Caco-2 (cell line): ENCODE data around the gene PRKAR1B. TPM values are rescaled to one million over a fixed set of nuclear protein-coding genes. Genes with fewer than 3 reads are reported as not detected.
"Not testable (repeated sequence)": the region's sequence is repeated elsewhere in the genome, so short reads cannot be mapped to it uniquely, and the experiment has no call there.

Experiments
- BruUV-seq: library from RNA; stranded (reverse); fragments of 400-500 nt; replicated peaks from 2 replicates; lab custom pipeline; 2021; lab: Mats Ljungman, UMichigan
- CTCF ChIA-PET: fragments of 300-600 bp; sonication (Branson Sonifier 250); formaldehyde crosslinking; loops from one replicate; lab custom pipeline; 2022; ENCODE audit warnings: antibody characterized with exemption; lab: Charles Lee
- POLR2A ChIA-PET: fragments of 300-600 bp; sonication (Branson Sonifier 250); formaldehyde crosslinking; loops from one replicate; lab custom pipeline; 2022; ENCODE audit warnings: antibody characterized with exemption; lab: Charles Lee
- DNase-seq, 2 experiments: peaks; one replicate each; pipeline versions ENCODE4 v3.0.0 to v3.0.0-alpha.2; 2020 to 2022
- H3K27me3 ChIP-seq: replicated peaks from 2 replicates; pipeline ENCODE4 v1.6.0; 2011; ENCODE audit warnings: low read length; ENCODE audit not compliant: control insufficient read depth, insufficient read depth
- H3K36me3 ChIP-seq: 2 replicates; pipeline ENCODE4 v1.5.1; 2011; ENCODE audit warnings: low read length; ENCODE audit not compliant: control insufficient read depth, insufficient read depth
- H3K4me1 ChIP-seq: fragments of 250-450 bp; sonication (Bioruptor Pico); 2 replicates; pipeline ENCODE4 v1.5.1; 2020; ENCODE audit warnings: mild to moderate bottlenecking
- H3K4me3 ChIP-seq: 2 replicates; pipeline ENCODE4 v1.5.1; 2011; ENCODE audit warnings: low read depth, mild to moderate bottlenecking, control low read depth, low read length
- H3K9me3 ChIP-seq: fragments of 250-450 bp; sonication (Bioruptor Pico); 2 replicates; pipeline ENCODE4 v1.5.1; 2020; ENCODE audit warnings: mild to moderate bottlenecking, moderate library complexity
- H3K27ac Mint-ChIP-seq: one replicate; pipeline ENCODE4 v1.8.0; 2022; ENCODE audit warnings: mixed read lengths; ENCODE audit not compliant: unreplicated experiment
- H3K27me3 Mint-ChIP-seq: one replicate; pipeline ENCODE4 v1.8.0; 2022; ENCODE audit warnings: mixed read lengths; ENCODE audit not compliant: insufficient read depth, unreplicated experiment
- H3K36me3 Mint-ChIP-seq: one replicate; pipeline ENCODE4 v1.8.0; 2022; ENCODE audit warnings: mild to moderate bottlenecking, mixed read lengths; ENCODE audit not compliant: insufficient read depth, unreplicated experiment
- H3K4me1 Mint-ChIP-seq: one replicate; pipeline ENCODE4 v1.8.0; 2022; ENCODE audit warnings: low read depth, mixed read lengths; ENCODE audit not compliant: unreplicated experiment
- H3K4me3 Mint-ChIP-seq: one replicate; pipeline ENCODE4 v1.8.0; 2022; ENCODE audit warnings: mild to moderate bottlenecking, moderate library complexity, mixed read lengths; ENCODE audit not compliant: unreplicated experiment
- H3K9me3 Mint-ChIP-seq: one replicate; pipeline ENCODE4 v1.8.0; 2022; ENCODE audit warnings: mixed read lengths; ENCODE audit not compliant: unreplicated experiment
- intact Hi-C: fragments of 100-400 bp; cut with micrococcal nuclease; formaldehyde crosslinking; loops from one replicate; pipeline ENCODE4 v1.10.0; 2022; ENCODE audit not compliant: unreplicated experiment
- total RNA-seq: library from RNA; stranded (reverse); gene quantifications from 2 replicates; pipeline ENCODE4 v1.2.3, GENCODE V29; 2022
- TF ChIP-seq, protein P1 (sequence below), 2 experiments: fragments of 200-600 bp in 1 of 2; IDR thresholded peaks; 1 replicate in 1 of 2; 2 replicates in 1 of 2; pipeline versions ENCODE4 v1.5.1 to v1.8.0; 2011 to 2022; ENCODE audit warnings: antibody characterized with exemption in 1 of 2, control low read depth in 1 of 2, inconsistent platforms in 1 of 2, low read depth in 1 of 2, low read length in 1 of 2, mild to moderate bottlenecking in 1 of 2, moderate library complexity in 1 of 2; ENCODE audit not compliant: insufficient read depth in 1 of 2, severe bottlenecking in 1 of 2, unreplicated experiment in 1 of 2

PRKAR1B gene
- total RNA-seq, 1 experiment from 2014 or later, result 56.6 TPM

DNA sequence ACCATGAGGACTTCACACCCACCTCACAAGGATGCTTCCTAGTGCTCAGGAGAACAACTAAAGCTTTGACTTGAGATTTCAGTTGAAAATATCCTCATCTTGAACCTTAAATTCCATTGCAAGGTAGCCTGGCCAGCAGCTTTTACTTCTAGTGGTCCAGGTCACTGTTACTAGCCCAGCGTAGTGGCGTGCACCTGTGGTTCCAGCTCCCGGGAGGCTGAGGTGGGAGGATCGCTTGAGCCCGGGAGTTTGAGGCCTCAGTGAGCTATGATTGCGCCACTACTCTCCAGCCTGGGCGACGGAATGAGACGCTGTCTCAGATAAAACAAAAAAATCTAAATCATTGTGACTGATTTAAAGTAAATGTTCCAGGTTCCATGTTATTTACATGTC, 28.3 kb upstream of the PRKAR1B start:
- Mint-ChIP-seq H3K27ac (no peak overlapping the region), H3K4me1 (no peaks in the 10 kb centered on the region), H3K27me3 (no peaks in the 10 kb centered on the region), H3K9me3 (no peaks in the 10 kb centered on the region), H3K4me3 (no peak overlapping the region), H3K36me3 (peaks cover 68% of the 10 kb centered on the region)
- Histone ChIP-seq H3K9me3 (no peaks in the 10 kb centered on the region), H3K4me1 (no peaks in the 10 kb centered on the region), H3K27me3 (no peaks in the 10 kb centered on the region), H3K36me3 (peaks cover 2% of the 10 kb centered on the region), H3K4me3 (no peak overlapping the region)
- TF ChIP-seq, protein P1, sequence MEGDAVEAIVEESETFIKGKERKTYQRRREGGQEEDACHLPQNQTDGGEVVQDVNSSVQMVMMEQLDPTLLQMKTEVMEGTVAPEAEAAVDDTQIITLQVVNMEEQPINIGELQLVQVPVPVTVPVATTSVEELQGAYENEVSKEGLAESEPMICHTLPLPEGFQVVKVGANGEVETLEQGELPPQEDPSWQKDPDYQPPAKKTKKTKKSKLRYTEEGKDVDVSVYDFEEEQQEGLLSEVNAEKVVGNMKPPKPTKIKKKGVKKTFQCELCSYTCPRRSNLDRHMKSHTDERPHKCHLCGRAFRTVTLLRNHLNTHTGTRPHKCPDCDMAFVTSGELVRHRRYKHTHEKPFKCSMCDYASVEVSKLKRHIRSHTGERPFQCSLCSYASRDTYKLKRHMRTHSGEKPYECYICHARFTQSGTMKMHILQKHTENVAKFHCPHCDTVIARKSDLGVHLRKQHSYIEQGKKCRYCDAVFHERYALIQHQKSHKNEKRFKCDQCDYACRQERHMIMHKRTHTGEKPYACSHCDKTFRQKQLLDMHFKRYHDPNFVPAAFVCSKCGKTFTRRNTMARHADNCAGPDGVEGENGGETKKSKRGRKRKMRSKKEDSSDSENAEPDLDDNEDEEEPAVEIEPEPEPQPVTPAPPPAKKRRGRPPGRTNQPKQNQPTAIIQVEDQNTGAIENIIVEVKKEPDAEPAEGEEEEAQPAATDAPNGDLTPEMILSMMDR (IDR thresholded peaks at IDR 0.05; ENCODE audit: insufficient read depth in 1 of 2, low read depth in 1 of 2, low read length in 1 of 2, severe bottlenecking in 1 of 2, unreplicated experiment in 1 of 2), result no peak
- intact Hi-C loops, result no loop called here
- no peak for DNase-seq
- ChIA-PET POLR2A (no interaction called here), CTCF (no interaction called here)
- no TSS peak for BruUV-seq

DNA sequence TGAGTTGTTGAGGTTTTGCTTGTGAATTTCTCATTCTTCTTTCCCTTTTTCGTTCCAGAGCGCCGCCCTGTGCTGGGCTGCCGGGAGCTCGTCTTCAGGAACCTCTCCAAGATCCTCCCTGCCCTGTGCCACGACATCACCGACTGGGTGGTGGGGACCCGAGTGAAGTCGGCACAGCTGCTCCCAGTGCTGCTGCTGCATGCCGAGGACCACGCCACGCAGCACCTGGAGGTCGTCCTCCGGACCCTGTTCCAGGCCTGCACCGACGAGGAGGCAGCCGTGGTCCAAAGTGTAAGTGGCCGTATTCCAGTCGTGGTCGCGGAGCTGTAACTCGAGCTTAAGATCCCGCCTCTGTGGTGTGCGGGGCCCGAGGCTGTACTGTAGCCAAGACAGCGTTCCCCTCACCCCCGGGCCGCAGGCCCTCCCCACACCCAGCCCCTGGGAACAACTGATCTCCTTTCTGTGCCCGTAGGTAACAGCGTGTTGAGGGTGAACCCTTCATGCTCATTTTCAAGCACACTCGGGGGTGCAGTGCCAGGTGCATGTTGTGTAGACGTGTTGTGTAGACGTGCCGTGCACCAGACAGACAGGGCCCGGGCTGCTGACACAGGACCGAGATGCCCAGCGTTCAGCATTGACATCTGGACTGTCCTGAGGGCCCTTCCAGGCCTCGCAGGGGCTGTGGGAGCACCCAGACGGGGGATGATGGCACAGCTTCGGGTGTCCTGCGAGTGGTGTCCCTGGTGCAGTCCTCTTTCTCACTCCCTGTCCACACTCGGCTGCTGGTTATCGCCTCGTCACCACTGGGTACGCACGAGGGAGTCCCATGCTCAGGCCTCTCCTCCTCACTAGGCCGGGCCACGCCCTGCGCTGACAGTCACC, 27.7 kb upstream of the PRKAR1B start:
- BruUV-seq, result no TSS peak
- H3K27ac Mint-ChIP-seq, result no peak overlapping the region
- POLR2A ChIA-PET, result no interaction called here

DNA sequence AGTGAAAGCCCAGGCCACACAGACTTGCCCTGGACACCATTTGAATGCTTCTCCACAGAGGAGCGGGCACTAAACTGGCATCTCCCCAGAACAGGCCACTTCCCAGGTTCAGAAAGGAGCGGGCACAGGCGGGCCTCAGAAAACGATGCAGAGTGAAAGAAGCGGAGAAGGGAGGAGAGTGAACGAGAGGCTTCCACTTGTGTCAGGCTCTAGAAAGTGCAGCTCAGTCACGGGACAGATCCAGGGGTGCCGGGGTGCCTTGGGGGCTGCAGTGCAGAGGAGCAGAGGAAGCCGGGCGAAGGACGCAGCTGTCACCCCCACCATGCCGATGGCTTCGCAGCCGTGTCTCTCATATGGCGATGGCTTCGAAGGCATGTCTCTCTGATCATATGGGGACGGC, 26.1 kb upstream of the PRKAR1B start:
- no peaks in the 10 kb centered on the region for H3K27me3 Mint-ChIP-seq

More for the DNA sequence above, 27.7 kb upstream of the PRKAR1B start:
- no peak for DNase-seq
- Mint-ChIP-seq H3K4me3 (no peak overlapping the region), H3K27me3 (no peaks in the 10 kb centered on the region), H3K9me3 (no peaks in the 10 kb centered on the region), H3K4me1 (no peaks in the 10 kb centered on the region), H3K36me3 (peaks cover 62% of the 10 kb centered on the region)
- intact Hi-C loops, result no loop called here
- TF ChIP-seq, protein P1 (IDR thresholded peaks at IDR 0.05; ENCODE audit: insufficient read depth in 1 of 2, low read depth in 1 of 2, low read length in 1 of 2, severe bottlenecking in 1 of 2, unreplicated experiment in 1 of 2), result no peak
- Histone ChIP-seq H3K27me3 (no peaks in the 10 kb centered on the region), H3K36me3 (peaks cover 2% of the 10 kb centered on the region), H3K4me3 (no peak overlapping the region), H3K4me1 (no peaks in the 10 kb centered on the region), H3K9me3 (no peaks in the 10 kb centered on the region)
- CTCF ChIA-PET, result no interaction called here

DNA sequence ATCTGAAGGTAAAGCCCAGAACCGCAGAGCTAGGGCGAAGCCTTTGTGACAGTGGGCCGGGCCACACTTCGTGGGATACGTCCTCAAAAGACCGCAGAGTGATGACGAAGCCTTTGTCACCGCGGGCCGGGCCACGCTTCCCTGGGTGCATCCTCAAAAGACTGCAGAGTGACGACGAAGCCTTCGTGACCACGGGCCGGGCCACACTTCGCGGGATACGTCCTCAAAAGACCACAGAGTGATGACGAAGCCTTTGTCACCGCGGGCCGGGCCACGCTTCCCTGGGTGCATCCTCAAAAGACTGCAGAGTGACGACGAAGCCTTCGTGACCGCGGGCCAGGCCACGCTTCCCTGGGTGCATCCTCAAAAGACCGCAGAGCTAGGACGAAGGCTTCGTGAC, 25.2 kb upstream of the PRKAR1B start:
- peak overlapping the region; percentile 33 for H3K27ac Mint-ChIP-seq
- H3K27me3 Mint-ChIP-seq, H3K4me3 ChIP-seq, BruUV-seq, H3K36me3 ChIP-seq, H3K9me3 Mint-ChIP-seq, H3K27me3 ChIP-seq, H3K9me3 ChIP-seq, DNase-seq, H3K4me1 ChIP-seq, H3K4me1 Mint-ChIP-seq, POLR2A ChIA-PET, H3K4me3 Mint-ChIP-seq, intact Hi-C loops, CTCF ChIA-PET: not testable (repeated sequence)
- H3K36me3 Mint-ChIP-seq, result peaks cover 47% of the 10 kb centered on the region

More for the DNA sequence above, 26.1 kb upstream of the PRKAR1B start:
- Mint-ChIP-seq H3K9me3 (no peaks in the 10 kb centered on the region), H3K4me1 (no peaks in the 10 kb centered on the region), H3K4me3 (no peak overlapping the region), H3K36me3 (peaks cover 56% of the 10 kb centered on the region), H3K27ac (no peak overlapping the region)
- H3K4me1 ChIP-seq, result no peaks in the 10 kb centered on the region
- TF ChIP-seq, protein P1 (IDR thresholded peaks at IDR 0.05; ENCODE audit: insufficient read depth in 1 of 2, low read depth in 1 of 2, low read length in 1 of 2, severe bottlenecking in 1 of 2, unreplicated experiment in 1 of 2), result no peak
- ChIA-PET POLR2A (no interaction called here), CTCF (no interaction called here)
- H3K9me3 ChIP-seq, result no peaks in the 10 kb centered on the region
- BruUV-seq, result no TSS peak
- intact Hi-C loops, result no loop called here
- DNase-seq, result no peak
- no peaks in the 10 kb centered on the region for H3K27me3 ChIP-seq
- H3K36me3 ChIP-seq, result peaks cover 2% of the 10 kb centered on the region
- no peak overlapping the region for H3K4me3 ChIP-seq
